ENCODE data around the gene MYCL. TPM values are rescaled to one million over a fixed set of nuclear protein-coding genes. Genes with fewer than 3 reads are reported as not detected.
"Not testable (repeated sequence)": the region's sequence is repeated elsewhere in the genome, so short reads cannot be mapped to it uniquely, and the experiment has no call there.

MYCL gene
- total and polyA plus RNA-seq, 2 of the 13 experiments (the other 11 are each of a cell fraction or from before 2014, with no cell fraction given) = 0.31 to 1.7 TPM

DNA sequence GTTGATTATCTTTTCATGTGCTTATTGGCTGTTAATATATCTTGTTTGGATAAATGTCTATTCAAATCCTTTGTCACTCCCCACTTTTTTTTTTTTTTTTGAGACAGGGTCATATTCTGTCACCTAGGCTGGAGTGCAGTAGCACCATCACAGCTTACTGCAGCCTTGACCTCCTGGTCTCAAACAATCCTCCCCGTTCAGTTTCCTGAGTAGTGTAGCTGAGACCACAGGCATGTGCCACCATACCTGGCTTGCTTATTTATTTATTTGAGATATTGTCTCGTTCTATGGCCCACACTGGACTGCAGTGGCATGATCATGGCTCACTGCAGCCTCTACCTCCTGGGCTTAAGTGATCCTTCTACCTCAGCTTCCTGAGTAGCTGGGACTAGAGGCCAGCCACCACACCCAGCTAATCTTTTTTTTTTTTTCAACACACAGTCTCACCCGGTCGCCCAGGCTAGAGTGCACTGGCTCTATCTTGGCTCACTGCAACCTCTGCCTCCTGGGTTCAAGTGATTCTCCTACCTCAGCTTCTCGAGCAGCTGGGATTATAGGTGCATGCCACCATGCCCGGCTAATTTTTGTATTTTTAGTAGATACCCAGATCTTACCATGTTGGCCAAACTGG lies 13.9 kb upstream of the MYCL start (continued):
- TF ChIP-seq, protein P1, sequence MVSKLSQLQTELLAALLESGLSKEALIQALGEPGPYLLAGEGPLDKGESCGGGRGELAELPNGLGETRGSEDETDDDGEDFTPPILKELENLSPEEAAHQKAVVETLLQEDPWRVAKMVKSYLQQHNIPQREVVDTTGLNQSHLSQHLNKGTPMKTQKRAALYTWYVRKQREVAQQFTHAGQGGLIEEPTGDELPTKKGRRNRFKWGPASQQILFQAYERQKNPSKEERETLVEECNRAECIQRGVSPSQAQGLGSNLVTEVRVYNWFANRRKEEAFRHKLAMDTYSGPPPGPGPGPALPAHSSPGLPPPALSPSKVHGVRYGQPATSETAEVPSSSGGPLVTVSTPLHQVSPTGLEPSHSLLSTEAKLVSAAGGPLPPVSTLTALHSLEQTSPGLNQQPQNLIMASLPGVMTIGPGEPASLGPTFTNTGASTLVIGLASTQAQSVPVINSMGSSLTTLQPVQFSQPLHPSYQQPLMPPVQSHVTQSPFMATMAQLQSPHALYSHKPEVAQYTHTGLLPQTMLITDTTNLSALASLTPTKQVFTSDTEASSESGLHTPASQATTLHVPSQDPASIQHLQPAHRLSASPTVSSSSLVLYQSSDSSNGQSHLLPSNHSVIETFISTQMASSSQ (IDR thresholded peaks at IDR 0.05; ENCODE audit: low read depth) = no peak
- TF ChIP-seq, protein P1 (CRISPR knock-in tag; IDR thresholded peaks at IDR 0.05; ENCODE audit: borderline replicate concordance) = no peak
- TF ChIP-seq CCDC6 (CRISPR knock-in tag; IDR thresholded peaks at IDR 0.05) (no peak), HMGA1 (CRISPR knock-in tag; conservative IDR thresholded peaks at IDR 0.05) (no peak), CREM (IDR thresholded peaks at IDR 0.05) (no peak), CREM (CRISPR knock-in tag; IDR thresholded peaks at IDR 0.05) (no peak)
- TF ChIP-seq, protein P2, sequence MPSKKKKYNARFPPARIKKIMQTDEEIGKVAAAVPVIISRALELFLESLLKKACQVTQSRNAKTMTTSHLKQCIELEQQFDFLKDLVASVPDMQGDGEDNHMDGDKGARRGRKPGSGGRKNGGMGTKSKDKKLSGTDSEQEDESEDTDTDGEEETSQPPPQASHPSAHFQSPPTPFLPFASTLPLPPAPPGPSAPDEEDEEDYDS (CRISPR knock-in tag; IDR thresholded peaks at IDR 0.05) = no peak

DNA sequence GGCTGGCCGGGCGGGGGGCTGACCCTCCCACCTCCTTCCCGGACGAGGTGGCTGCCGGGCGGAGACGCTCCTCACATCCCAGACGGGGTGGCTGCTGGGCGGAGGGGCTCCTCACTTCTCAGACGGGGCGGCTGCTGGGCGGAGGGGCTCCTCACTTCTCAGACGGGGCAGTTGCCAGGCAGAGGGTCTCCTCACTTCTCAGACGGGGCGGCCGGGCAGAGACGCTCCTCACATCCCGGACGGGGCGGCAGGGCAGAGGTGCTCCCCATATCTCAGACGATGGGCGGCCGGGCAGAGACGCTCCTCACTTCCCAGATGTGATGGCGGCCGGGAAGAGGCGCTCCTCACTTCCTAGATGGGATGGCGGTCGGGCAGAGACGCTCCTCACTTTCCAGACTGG lies 11.4 kb upstream of the MYCL start:
- POLR2A ChIA-PET = not testable (repeated sequence)

More for the DNA sequence above, 11.4 kb upstream of the MYCL start:
- H3K27ac ChIP-seq (ENCODE audit: extremely low read length, insufficient read depth, low read length); H3K9me3 ChIP-seq (ENCODE audit: low read length); H3K27me3 ChIP-seq (ENCODE audit: control insufficient read depth in 1 of 2, insufficient read depth in 2 of 2, low read length in 2 of 2); in situ Hi-C loops (cut with HindIII; ENCODE audit: extremely low pct_ligation_motif_present, low pct_unique_long_range_greater_than_20kb); H3K4me2 ChIP-seq (ENCODE audit: low read depth, low read length); H2AFZ ChIP-seq (ENCODE audit: low read length); H3K9ac ChIP-seq (ENCODE audit: insufficient read depth, low read depth, low read length); CTCF ChIA-PET (ENCODE audit: low intra/inter-chr PET ratio, low total read pairs); DNase-seq (ENCODE audit: low spot score); H4K20me1 ChIP-seq (ENCODE audit: insufficient read depth, low read length); H3K79me2 ChIP-seq (ENCODE audit: insufficient read depth, low read length); FAIRE-seq; H3K4me3 ChIP-seq (replicated peaks in 1 of 3; ENCODE audit: insufficient read depth in 1 of 3, low read depth in 2 of 3, low read length in 3 of 3); H3K36me3 ChIP-seq (replicated peaks in 1 of 2; ENCODE audit: control insufficient read depth in 1 of 2, insufficient read depth in 2 of 2, low read length in 2 of 2); BruUV-seq (replicated peaks); ATAC-seq: not testable (repeated sequence)
- H3K4me1 ChIP-seq (ENCODE audit: insufficient read depth, low read length) = peaks cover 14% of the 10 kb centered on the region
- intact Hi-C loops (cut with micrococcal nuclease; ENCODE audit: unreplicated experiment) = loop anchor here (10.0 kb wide), 1 partner anchor 122 kb away; no protein-coding TSS in a partner anchor
- no CpG with 5 or more reads among the region's 30 CpGs for WGBS (ENCODE audit: low lambda C conversion rate)
